Measurements from ENCODE around the gene SCARB2. TPM values are rescaled to one million over a fixed set of nuclear protein-coding genes. Genes with fewer than 3 reads are reported as not detected.

SCARB2 gene
- total RNA-seq, 1 donor: 181 TPM

GRCh38 chr4:76148142-76148865 lies 65.3 kb downstream of the SCARB2 start, which contains the start of gene NUP54:
TSS of gene NUP54 (minus strand) at chr4:76148397. CDS start at chr4:76148374, 23 bp downstream.
- no peak for TF ChIP-seq CTCF (IDR thresholded peaks at IDR 0.05; ENCODE audit: insufficient read depth, low read depth, low read length)
- DNase-seq (ENCODE audit: low read depth): peak; percentile 95
- peak within 1 kb of the TSS; percentile 93 for H3K4me3 ChIP-seq (ENCODE audit: low read depth, low read length)

GRCh38 chr4:76147454-76148141 lies 66.0 kb downstream of the SCARB2 start:
- no peak for TF ChIP-seq CTCF (IDR thresholded peaks at IDR 0.05; ENCODE audit: insufficient read depth, low read depth, low read length)
- H3K4me3 ChIP-seq (ENCODE audit: low read depth, low read length): peak overlapping the region; percentile 93
- peak; percentile 77 for DNase-seq (ENCODE audit: low read depth)

DNA sequence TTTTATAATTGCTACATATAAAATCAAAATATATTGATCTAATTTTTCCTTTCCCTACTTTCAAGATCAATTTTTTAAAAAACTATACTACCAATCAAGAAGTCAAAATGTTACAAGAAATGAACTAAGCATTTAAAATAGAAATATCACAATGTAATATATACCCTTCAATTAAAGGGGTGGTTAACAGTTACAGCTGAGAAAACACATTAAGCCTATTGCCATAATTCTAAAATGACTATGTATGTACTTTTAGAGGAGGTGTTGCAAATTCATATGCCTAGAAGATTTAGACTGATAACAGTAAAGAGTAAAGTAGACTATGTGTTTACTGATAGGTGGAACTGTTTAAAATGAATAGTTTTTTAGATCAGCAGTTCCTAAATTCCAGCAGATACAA lies 69.1 kb downstream of the SCARB2 start:
- no peak for DNase-seq (ENCODE audit: low read depth)
- H3K4me3 ChIP-seq (ENCODE audit: low read depth, low read length): no peak overlapping the region
- no peak for TF ChIP-seq CTCF (IDR thresholded peaks at IDR 0.05; ENCODE audit: insufficient read depth, low read depth, low read length)

GRCh38 chr4:76141241-76141640 lies 72.4 kb downstream of the SCARB2 start:
- no peak for TF ChIP-seq CTCF (IDR thresholded peaks at IDR 0.05; ENCODE audit: insufficient read depth, low read depth, low read length)
- no peak for DNase-seq (ENCODE audit: low read depth)
- H3K4me3 ChIP-seq (ENCODE audit: low read depth, low read length): no peak overlapping the region

DNA sequence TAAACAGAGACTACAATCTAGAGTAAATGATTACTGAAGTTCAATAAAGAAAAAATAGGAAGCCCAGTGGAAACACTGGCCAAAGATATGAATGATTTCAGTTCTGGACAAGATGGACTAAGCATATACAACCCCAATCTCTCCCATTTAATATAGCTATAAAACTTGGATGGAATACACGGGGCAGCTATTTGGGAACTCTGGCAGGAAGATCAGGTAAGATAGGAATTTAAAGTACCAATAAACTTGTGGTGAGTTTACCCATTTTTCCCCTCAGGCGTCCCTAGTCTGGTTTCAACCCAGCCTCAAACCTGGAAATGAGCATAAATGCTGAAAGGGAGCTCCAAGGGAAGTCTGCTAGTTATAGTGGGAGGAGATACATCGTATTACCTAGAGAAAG lies 85.9 kb downstream of the SCARB2 start:
- no peak for DNase-seq (ENCODE audit: low read depth)
- TF ChIP-seq CTCF (IDR thresholded peaks at IDR 0.05; ENCODE audit: insufficient read depth, low read depth, low read length): no peak
- H3K4me3 ChIP-seq (ENCODE audit: low read depth, low read length): no peak overlapping the region

DNA sequence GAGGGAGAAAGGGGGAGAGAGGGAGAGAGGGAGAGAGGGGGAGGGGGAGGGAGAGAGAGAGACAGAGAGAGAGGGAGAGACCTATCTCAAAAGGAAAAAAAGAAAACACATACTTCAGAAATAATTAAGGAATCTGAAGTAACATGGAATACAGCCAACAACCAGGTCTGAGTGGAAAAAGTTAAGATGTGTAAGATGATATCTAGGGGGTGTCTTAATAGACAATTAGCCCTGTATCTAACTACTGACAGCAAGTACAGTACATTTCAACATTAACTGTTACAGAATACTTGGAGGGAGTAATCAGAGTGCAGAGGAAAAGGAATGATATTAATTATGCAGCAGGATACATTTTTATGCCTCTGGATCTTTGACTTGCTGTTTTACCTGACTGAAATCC lies 87.8 kb downstream of the SCARB2 start:
- no peak overlapping the region for H3K4me3 ChIP-seq (ENCODE audit: low read depth, low read length)
- TF ChIP-seq CTCF (IDR thresholded peaks at IDR 0.05; ENCODE audit: insufficient read depth, low read depth, low read length): no peak
- no peak for DNase-seq (ENCODE audit: low read depth)
